HG02981 (cell line): ENCODE data around the gene EEF1E1.
"Not testable (repeated sequence)": the region's sequence is repeated elsewhere in the genome, so short reads cannot be mapped to it uniquely, and the experiment has no call there.

Experiments used
- ATAC-seq: cut with Tn5 transposase; IDR thresholded peaks from one replicate; pipeline ENCODE4 v1.9.1; 2021; ENCODE audit warnings: mild to moderate bottlenecking, moderate library complexity; ENCODE audit not compliant: unreplicated experiment

The EEF1E1 gene

GRCh38 chr6:8064638-8065518 is 37.5 kb downstream of the EEF1E1 start:
- ATAC-seq = no peak

- ATAC-seq = peak; percentile 90
These were observed 38.3 kb downstream of the EEF1E1 start, which contains the start of gene BLOC1S5 for GRCh38 chr6:8063761-8064637. Gene BLOC1S5, minus strand, starts transcription at chr6:8064389. Its CDS starts 13 bp downstream, at chr6:8064376.

- no peak for ATAC-seq
These were observed 40.6 kb downstream of the EEF1E1 start for GRCh38 chr6:8061736-8062135.

GRCh38 chr6:8060346-8060745 is 42.0 kb downstream of the EEF1E1 start:
- ATAC-seq = no peak

GRCh38 chr6:8059129-8059528 is 43.2 kb downstream of the EEF1E1 start:
- ATAC-seq = no peak

GRCh38 chr6:8057793-8058192 is 44.6 kb downstream of the EEF1E1 start:
- ATAC-seq = no peak

GRCh38 chr6:8057263-8057662 is 45.1 kb downstream of the EEF1E1 start:
- ATAC-seq = no peak

GRCh38 chr6:8054276-8054675 is 48.1 kb downstream of the EEF1E1 start:
- ATAC-seq = no peak

GRCh38 chr6:8047541-8048292 is 54.6 kb downstream of the EEF1E1 start:
- ATAC-seq = no peak

- not testable (repeated sequence) for ATAC-seq
These were observed 56.6 kb downstream of the EEF1E1 start for GRCh38 chr6:8045769-8046168.

- no peak for ATAC-seq
These were observed 59.1 kb downstream of the EEF1E1 start for GRCh38 chr6:8043221-8043620.

- ATAC-seq = no peak
These were observed 60.3 kb downstream of the EEF1E1 start for GRCh38 chr6:8041913-8042583.

GRCh38 chr6:8034107-8034506 is 68.2 kb downstream of the EEF1E1 start:
- ATAC-seq = not testable (repeated sequence)

GRCh38 chr6:8030920-8031319 is 71.4 kb downstream of the EEF1E1 start:
- no peak for ATAC-seq
